Measurements from ENCODE around the gene ZNF217.
A peak's percentile ranks its signal among the peaks of the same experiment; 100 is the strongest.

Gene ZNF217

GRCh38 chr20:53582574-53583351, 10.9 kb downstream of the ZNF217 start:
- DNase-seq (ENCODE audit: low spot score), result no peak

GRCh38 chr20:53582251-53582570, 11.4 kb downstream of the ZNF217 start:
- no peak for DNase-seq (ENCODE audit: low spot score)

- DNase-seq (ENCODE audit: low spot score), result no peak
Measured at GRCh38 chr20:53581444-53582250, 12.0 kb downstream of the ZNF217 start.

GRCh38 chr20:53580376-53581111, 13.1 kb downstream of the ZNF217 start:
- DNase-seq (ENCODE audit: low spot score), result no peak

GRCh38 chr20:53579581-53580375, 13.9 kb downstream of the ZNF217 start:
- no peak for DNase-seq (ENCODE audit: low spot score)

- no peak for DNase-seq (ENCODE audit: low spot score)
Measured at GRCh38 chr20:53579266-53579580, 14.4 kb downstream of the ZNF217 start.

- DNase-seq (ENCODE audit: low spot score), result peak; percentile 92
Measured at GRCh38 chr20:53578492-53579222, 15.0 kb downstream of the ZNF217 start.

GRCh38 chr20:53576586-53577318, 16.9 kb downstream of the ZNF217 start:
- no peak for DNase-seq (ENCODE audit: low spot score)

GRCh38 chr20:53576195-53576580, 17.5 kb downstream of the ZNF217 start:
- no peak for DNase-seq (ENCODE audit: low spot score)

- DNase-seq (ENCODE audit: low spot score), result no peak
Measured at GRCh38 chr20:53575481-53576194, 18.0 kb downstream of the ZNF217 start.

- DNase-seq (ENCODE audit: low spot score), result no peak
Measured at GRCh38 chr20:53574819-53575218, 18.8 kb downstream of the ZNF217 start.

- DNase-seq (ENCODE audit: low spot score), result no peak
Measured at GRCh38 chr20:53574259-53574789, 19.3 kb downstream of the ZNF217 start.

GRCh38 chr20:53571555-53572286, 21.9 kb downstream of the ZNF217 start:
- DNase-seq (ENCODE audit: low spot score), result no peak

- DNase-seq (ENCODE audit: low spot score), result no peak
Measured at GRCh38 chr20:53570446-53571276, 23.0 kb downstream of the ZNF217 start.

GRCh38 chr20:53569606-53570307, 23.9 kb downstream of the ZNF217 start:
- DNase-seq (ENCODE audit: low spot score), result no peak

GRCh38 chr20:53569005-53569404, 24.6 kb downstream of the ZNF217 start:
- DNase-seq (ENCODE audit: low spot score), result no peak

- no peak for DNase-seq (ENCODE audit: low spot score)
Measured at GRCh38 chr20:53568351-53568750, 25.3 kb downstream of the ZNF217 start.
